Cardiac fibroblast (primary cell): ENCODE data around the gene PIN1.
A peak's percentile ranks its signal among the peaks of the same experiment; 100 is the strongest.

Source experiments
- DNase-seq, 2 donors: peaks; one replicate each; pipeline versions ENCODE4 v3.0.0 to v3.0.0-alpha.2; 2010; ENCODE audit warnings: low read depth in 2 of 2
- H3K4me3 ChIP-seq, 2 donors: replicated peaks in 1 of 2; 1 replicate in 1 of 2; 2 replicates in 1 of 2; pipeline ENCODE4 v1.5.1; 2011; ENCODE audit warnings: low read depth in 2 of 2, low read length in 2 of 2, mild to moderate bottlenecking in 2 of 2, moderate library complexity in 1 of 2
- TF ChIP-seq, protein P1 (sequence below): IDR thresholded peaks from one replicate; pipeline ENCODE4 v1.5.1; 2011; ENCODE audit warnings: low read depth, mild to moderate bottlenecking, low read length, inconsistent platforms

Gene PIN1

DNA sequence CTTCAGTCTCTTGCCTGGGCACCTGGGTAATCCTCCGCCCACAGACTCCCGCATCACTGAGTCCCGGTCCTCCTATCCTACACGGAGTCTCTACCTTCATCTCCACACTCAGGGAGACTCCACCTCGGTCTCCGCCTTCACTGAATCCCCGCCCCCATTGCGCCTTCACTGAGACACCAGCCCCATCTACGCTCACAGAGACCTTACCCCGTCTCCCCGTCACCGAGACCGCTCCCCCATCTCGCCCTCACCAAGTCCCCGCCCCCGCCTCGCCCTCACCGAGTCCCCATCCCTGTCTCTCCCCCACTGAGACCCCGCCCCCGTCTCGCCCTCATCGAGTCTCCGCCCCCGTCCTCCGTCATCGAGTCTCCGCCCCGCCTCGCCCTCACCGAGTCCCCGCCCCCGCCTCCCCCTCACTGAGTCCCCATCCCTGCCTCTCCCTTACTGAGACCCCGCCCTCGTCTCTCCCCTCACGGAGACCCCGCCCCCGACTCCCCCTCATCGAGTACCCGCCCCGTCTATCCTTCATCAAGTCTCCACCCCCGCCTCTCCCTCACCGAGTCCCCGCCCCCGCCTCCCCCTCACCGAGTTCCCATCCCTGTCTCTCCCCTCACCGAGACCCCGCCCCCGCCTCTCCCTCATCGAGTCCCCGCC is 43.4 kb upstream of the PIN1 start:
- TF ChIP-seq, protein P1, sequence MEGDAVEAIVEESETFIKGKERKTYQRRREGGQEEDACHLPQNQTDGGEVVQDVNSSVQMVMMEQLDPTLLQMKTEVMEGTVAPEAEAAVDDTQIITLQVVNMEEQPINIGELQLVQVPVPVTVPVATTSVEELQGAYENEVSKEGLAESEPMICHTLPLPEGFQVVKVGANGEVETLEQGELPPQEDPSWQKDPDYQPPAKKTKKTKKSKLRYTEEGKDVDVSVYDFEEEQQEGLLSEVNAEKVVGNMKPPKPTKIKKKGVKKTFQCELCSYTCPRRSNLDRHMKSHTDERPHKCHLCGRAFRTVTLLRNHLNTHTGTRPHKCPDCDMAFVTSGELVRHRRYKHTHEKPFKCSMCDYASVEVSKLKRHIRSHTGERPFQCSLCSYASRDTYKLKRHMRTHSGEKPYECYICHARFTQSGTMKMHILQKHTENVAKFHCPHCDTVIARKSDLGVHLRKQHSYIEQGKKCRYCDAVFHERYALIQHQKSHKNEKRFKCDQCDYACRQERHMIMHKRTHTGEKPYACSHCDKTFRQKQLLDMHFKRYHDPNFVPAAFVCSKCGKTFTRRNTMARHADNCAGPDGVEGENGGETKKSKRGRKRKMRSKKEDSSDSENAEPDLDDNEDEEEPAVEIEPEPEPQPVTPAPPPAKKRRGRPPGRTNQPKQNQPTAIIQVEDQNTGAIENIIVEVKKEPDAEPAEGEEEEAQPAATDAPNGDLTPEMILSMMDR, result no peak
- peak; percentile 96 to 99 for DNase-seq

DNA sequence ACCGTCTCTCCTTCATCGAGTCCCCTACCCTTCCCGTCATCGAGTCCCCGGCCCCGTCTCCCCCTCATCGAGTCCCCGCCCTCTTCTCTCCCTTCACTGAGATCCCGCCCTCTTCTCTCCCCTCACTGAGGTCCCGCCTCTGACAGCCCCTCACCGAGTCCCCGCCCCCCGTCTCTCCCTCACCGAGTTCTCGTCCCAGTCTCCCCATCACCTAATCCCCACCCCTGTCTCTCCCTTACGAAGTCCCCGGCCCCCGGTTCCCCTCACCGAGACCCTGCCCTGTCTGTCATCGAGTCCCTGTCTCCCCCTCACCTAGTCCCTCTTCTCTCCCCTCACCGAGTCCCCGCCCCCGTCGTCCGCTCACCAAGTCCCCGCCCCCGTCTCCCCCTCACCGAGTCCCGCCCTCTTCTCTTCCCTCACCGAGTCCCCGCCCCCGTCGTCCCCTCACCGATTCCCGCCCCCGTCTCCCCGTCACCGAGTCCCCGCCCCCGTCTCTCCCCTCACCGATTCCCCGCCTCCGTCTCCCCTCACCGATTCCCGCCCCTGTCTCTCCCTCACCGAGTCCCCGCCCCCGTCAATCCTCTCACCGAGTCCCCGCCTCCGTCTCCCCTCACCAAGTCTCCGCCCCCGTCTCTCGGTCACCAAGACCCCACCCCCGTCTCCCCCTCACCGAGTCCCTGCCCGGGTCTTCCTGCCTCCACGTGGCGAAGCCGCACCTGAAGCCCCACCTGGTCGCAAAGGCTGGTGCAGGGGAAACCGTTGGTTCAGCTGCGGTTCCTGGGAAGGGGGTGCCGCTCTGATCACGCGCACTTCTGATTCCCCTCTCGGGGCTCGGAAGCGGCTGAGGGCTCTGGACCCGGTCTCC is 42.7 kb upstream of the PIN1 start:
- TF ChIP-seq, protein P1, result no peak
- peak; percentile 93 to 98 for DNase-seq
- peak overlapping the region; percentile 75 to 91 for H3K4me3 ChIP-seq

More for the DNA sequence above, 43.4 kb upstream of the PIN1 start:
- peak overlapping the region; percentile 59 to 67 for H3K4me3 ChIP-seq

GRCh38 chr19:9793071-9793591 is 42.0 kb upstream of the PIN1 start:
- peak; percentile 52 to 64 for DNase-seq
- TF ChIP-seq, protein P1, result no peak

GRCh38 chr19:9796113-9796773 is 38.9 kb upstream of the PIN1 start:
- TF ChIP-seq, protein P1, result peak; percentile 80
- peak; percentile 94 to 95 for DNase-seq
- no peak overlapping the region for H3K4me3 ChIP-seq

More at GRCh38 chr19:9793071-9793591, 42.0 kb upstream of the PIN1 start:
- peak overlapping the region; percentile 75 to 91 for H3K4me3 ChIP-seq

DNA sequence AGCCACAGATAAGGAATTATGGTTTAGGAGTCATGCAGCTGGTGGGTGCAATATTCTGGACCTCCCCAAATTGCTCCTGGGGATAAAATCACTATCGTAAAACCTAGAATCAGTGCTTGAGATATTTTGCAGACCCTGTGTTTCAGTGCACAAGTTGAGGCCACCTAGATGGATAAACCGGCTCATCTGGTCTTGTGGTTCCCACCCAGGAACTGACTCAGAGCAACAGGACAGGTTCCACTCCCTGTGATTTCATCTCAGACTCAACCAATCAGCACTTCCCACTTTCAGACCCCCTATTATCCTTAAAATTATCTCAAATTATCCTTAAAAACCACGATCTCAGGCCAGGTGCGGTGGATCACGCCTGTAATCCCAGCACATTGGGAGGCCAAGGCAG is 37.2 kb upstream of the PIN1 start:
- TF ChIP-seq, protein P1, result no peak
- no peak overlapping the region for H3K4me3 ChIP-seq
- peak in 1 of 2 donors; percentile 18 for DNase-seq

DNA sequence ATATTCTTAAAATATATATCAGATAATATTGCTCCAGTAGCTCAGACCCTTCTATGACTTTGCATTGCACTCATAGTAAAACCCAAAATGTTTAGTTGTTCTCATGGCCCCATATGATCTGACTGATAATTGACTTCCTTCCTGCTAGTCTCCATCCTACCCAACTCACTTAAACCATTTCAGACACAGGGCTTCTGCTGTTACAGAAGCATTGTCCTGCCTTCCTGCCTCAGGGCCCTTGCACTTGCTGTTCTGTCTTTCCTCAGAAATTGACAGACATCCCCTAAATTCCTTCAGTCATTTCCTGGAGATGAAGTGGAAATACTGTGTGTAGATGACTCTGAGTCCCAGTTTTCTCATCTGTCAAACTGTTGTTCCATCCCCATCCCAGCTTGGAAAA is 36.0 kb upstream of the PIN1 start:
- TF ChIP-seq, protein P1, result no peak
- DNase-seq, result no peak
- H3K4me3 ChIP-seq, result no peak overlapping the region
